Measurements from ENCODE around the gene AOPEP.

DNA sequence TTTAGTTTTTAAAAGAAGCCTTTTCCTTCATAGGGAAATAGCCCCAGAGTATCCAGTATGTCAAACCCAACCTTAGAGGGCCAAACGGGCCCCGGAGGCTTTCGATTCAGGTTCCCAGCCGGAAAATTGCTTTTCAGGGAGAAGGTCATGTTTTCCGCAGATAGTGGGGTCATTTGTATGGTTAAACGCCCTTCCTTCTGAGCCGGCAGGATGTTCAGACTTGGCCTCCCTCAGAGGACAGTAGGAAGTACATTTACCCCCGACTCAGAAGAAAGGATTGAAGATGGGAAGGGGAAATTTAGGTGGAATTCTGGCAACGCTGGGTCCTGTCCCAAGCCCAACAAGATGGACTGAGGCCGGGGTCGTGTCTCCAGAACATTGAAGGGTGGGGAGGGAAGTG is 195.2 kb downstream of the AOPEP start:
- no peak for TF ChIP-seq EZH2phosphoT487 (IDR thresholded peaks at IDR 0.05; ENCODE audit: borderline replicate concordance)
- TF ChIP-seq, protein P1, sequence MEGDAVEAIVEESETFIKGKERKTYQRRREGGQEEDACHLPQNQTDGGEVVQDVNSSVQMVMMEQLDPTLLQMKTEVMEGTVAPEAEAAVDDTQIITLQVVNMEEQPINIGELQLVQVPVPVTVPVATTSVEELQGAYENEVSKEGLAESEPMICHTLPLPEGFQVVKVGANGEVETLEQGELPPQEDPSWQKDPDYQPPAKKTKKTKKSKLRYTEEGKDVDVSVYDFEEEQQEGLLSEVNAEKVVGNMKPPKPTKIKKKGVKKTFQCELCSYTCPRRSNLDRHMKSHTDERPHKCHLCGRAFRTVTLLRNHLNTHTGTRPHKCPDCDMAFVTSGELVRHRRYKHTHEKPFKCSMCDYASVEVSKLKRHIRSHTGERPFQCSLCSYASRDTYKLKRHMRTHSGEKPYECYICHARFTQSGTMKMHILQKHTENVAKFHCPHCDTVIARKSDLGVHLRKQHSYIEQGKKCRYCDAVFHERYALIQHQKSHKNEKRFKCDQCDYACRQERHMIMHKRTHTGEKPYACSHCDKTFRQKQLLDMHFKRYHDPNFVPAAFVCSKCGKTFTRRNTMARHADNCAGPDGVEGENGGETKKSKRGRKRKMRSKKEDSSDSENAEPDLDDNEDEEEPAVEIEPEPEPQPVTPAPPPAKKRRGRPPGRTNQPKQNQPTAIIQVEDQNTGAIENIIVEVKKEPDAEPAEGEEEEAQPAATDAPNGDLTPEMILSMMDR (conservative IDR thresholded peaks at IDR 0.05; ENCODE audit: low read length) = no peak
